H1 (cell line): ENCODE data around the gene CPNE5. TPM values are rescaled to one million over a fixed set of nuclear protein-coding genes. Genes with fewer than 3 reads are reported as not detected.

Experiments used
- ATF3 ChIP-seq: IDR thresholded peaks from 2 replicates; pipeline ENCODE4 v1.6.1; 2011; ENCODE audit warnings: low read depth, mild to moderate bottlenecking, low read length; ENCODE audit not compliant: insufficient read depth
- CHD2 ChIP-seq: IDR thresholded peaks from 2 replicates; pipeline ENCODE4 v1.6.1; 2012; ENCODE audit warnings: low read length, improper control_type of control experiment
- MAFK ChIP-seq: IDR thresholded peaks from 2 replicates; pipeline ENCODE4 v1.6.1; 2012; ENCODE audit warnings: low read depth, mild to moderate bottlenecking, improper control_type of control experiment, low read length
- NANOG ChIP-seq: IDR thresholded peaks from 2 replicates; pipeline ENCODE4 v1.6.1; 2011; ENCODE audit warnings: low read length, low read depth, mild to moderate bottlenecking, inconsistent platforms; ENCODE audit not compliant: insufficient read depth, poor library complexity, severe bottlenecking
- RBBP5 ChIP-seq: IDR thresholded peaks from 2 replicates; pipeline ENCODE4 v1.7.1; 2012; ENCODE audit warnings: low read depth, mild to moderate bottlenecking, inconsistent platforms, low read length, moderate library complexity, borderline replicate concordance
- SAP30 ChIP-seq: fragments of 300-600 bp; sonication (generic); IDR thresholded peaks from 2 replicates; pipeline ENCODE4 v1.7.1; 2012; ENCODE audit warnings: low read length, moderate library complexity, mild to moderate bottlenecking, inconsistent platforms; ENCODE audit not compliant: insufficient read depth, insufficient replicate concordance
- polyA plus RNA-seq, 7 experiments: library from polyadenylated mRNA; depleted of rRNA in 3 of 7; stranded (reverse) in 5 of 7; unstranded in 2 of 7; fragments of >200 nt in 5 of 7; fragments of 200-250 nt in 2 of 7; gene quantifications; 1 replicate in 5 of 7; 2 replicates in 1 of 7; 4 replicates in 1 of 7; pipeline versions ENCODE4 v1.2.1 to v1.2.3, GENCODE V29; 2011 to 2013; ENCODE audit warnings: missing spikeins in 2 of 7, mixed read lengths in 2 of 7
- total RNA-seq: library from RNA; stranded (reverse); fragmentation: NEBNext Ultra II Directional; extraction: Animal tissue kit (Norgen Biotek cat#: 25700); gene quantifications from 2 replicates; pipeline ENCODE4 v1.2.1, GENCODE V29; 2021

CPNE5 gene
- total and polyA plus RNA-seq, 2 of the 8 experiments (the other 6 are each of a cell fraction or from before 2014, with no cell fraction given) = 0.88 to 1.8 TPM

DNA sequence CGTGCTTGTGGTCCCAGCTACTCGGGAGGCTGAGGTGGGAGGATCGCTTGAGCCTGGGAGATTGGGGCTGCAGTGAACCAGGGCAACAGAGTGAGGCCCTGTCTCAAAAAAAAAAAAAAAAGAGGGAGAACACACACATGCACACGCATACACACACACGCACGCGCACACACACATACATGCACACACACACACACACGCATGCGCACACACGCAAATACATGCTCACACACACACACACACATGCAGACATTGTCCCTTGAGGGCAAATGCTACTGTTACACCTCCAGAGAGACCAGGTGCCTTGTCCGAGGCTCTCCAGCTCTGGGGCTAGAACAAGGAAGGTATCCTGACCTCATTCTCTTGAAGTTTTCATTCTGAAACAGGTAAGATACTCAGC, 77.1 kb downstream of the CPNE5 start (continued):
- TF ChIP-seq ATF3 = no peak
- no peak for TF ChIP-seq CHD2
- no peak for TF ChIP-seq SAP30
- TF ChIP-seq RBBP5 = no peak
- no peak for TF ChIP-seq NANOG
- TF ChIP-seq MAFK = no peak
